Mucosa of descending colon (tissue), 3 donors: ENCODE results near the gene DIP2A. TPM values are rescaled to one million over a fixed set of nuclear protein-coding genes. Genes with fewer than 3 reads are reported as not detected.

ENCODE experiments used
- ATAC-seq: fragments of 200-7000 bp; cut with Tn5 transposase; one replicate; pipeline ENCODE4 v1.9.1; 2020; ENCODE audit warnings: mild to moderate bottlenecking, moderate library complexity
- DNase-seq, 3 donors: peaks; one replicate each; pipeline ENCODE4 v3.0.0-alpha.2; 2020
- H3K36me3 ChIP-seq: fragments of 200-600 bp; one replicate; pipeline ENCODE4 v1.8.0; 2021; ENCODE audit warnings: low read depth, mild to moderate bottlenecking
- H3K4me1 ChIP-seq: fragments of 200-600 bp; one replicate; pipeline ENCODE4 v1.8.0; 2021; ENCODE audit warnings: low read depth, mild to moderate bottlenecking
- H3K4me3 ChIP-seq: fragments of 200-600 bp; one replicate; pipeline ENCODE4 v1.8.0; 2021; ENCODE audit warnings: mild to moderate bottlenecking
- H3K9me3 ChIP-seq: fragments of 200-600 bp; one replicate; pipeline ENCODE4 v1.8.0; 2021; ENCODE audit warnings: mild to moderate bottlenecking
- intact Hi-C, 2 donors: fragments of 100-400 bp; cut with DNase I in 1 of 2; cut with micrococcal nuclease in 1 of 2; formaldehyde crosslinking; loops; one replicate each; pipeline versions ENCODE4 v1.11.0 to v1.11.1; 2022; cut with DNase I, micrococcal nuclease
- total RNA-seq, 3 donors: library from RNA; stranded (reverse); fragmentation: NEBNext Ultra II Directional in 2 of 3; extraction: Animal tissue kit (Norgen Biotek cat#: 25700) in 2 of 3; gene quantifications; one replicate each; pipeline versions ENCODE4 v1.2.1 to v1.2.4, GENCODE V29; 2021 to 2023
- TF ChIP-seq, protein P1 (sequence below): fragments of 200-600 bp; IDR thresholded peaks from one replicate; pipeline ENCODE4 v1.8.0; 2022; ENCODE audit warnings: antibody characterized with exemption, mild to moderate bottlenecking
- donor health status: DM: no; HTN: no; CAD: no; lungs with moderate emphysema.
- donor health status: DM: no; HTN: no; CAD: no.
- donor health status: DM: no; HTN: yes; CAD: no.

The DIP2A gene
- total RNA-seq, 3 donors from 2014 or later, result 43.8 to 56.7 (median 49.3) TPM

GRCh38 chr21:46478910-46479309, 20.2 kb downstream of the DIP2A start:
- no peak for DNase-seq
- Histone ChIP-seq H3K4me3 (no peak overlapping the region), H3K9me3 (no peaks in the 10 kb centered on the region), H3K36me3 (no peaks in the 10 kb centered on the region), H3K4me1 (no peaks in the 10 kb centered on the region)
- intact Hi-C loops, result no loop called here
- no peak for ATAC-seq
- TF ChIP-seq, protein P1, sequence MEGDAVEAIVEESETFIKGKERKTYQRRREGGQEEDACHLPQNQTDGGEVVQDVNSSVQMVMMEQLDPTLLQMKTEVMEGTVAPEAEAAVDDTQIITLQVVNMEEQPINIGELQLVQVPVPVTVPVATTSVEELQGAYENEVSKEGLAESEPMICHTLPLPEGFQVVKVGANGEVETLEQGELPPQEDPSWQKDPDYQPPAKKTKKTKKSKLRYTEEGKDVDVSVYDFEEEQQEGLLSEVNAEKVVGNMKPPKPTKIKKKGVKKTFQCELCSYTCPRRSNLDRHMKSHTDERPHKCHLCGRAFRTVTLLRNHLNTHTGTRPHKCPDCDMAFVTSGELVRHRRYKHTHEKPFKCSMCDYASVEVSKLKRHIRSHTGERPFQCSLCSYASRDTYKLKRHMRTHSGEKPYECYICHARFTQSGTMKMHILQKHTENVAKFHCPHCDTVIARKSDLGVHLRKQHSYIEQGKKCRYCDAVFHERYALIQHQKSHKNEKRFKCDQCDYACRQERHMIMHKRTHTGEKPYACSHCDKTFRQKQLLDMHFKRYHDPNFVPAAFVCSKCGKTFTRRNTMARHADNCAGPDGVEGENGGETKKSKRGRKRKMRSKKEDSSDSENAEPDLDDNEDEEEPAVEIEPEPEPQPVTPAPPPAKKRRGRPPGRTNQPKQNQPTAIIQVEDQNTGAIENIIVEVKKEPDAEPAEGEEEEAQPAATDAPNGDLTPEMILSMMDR, result no peak

GRCh38 chr21:46480466-46480865, 21.8 kb downstream of the DIP2A start:
- intact Hi-C loops, result no loop called here
- DNase-seq, result no peak
- no peaks in the 10 kb centered on the region for H3K36me3 ChIP-seq
- H3K4me3 ChIP-seq, result no peak overlapping the region
- no peaks in the 10 kb centered on the region for H3K9me3 ChIP-seq
- no peaks in the 10 kb centered on the region for H3K4me1 ChIP-seq
- TF ChIP-seq, protein P1, result no peak
- ATAC-seq, result no peak

GRCh38 chr21:46482225-46482845, 23.6 kb downstream of the DIP2A start:
- TF ChIP-seq, protein P1, result no peak
- no peak for ATAC-seq

GRCh38 chr21:46482846-46483231, 24.1 kb downstream of the DIP2A start:
- no peak for ATAC-seq
- Histone ChIP-seq H3K36me3 (no peaks in the 10 kb centered on the region), H3K4me3 (no peak overlapping the region), H3K4me1 (no peaks in the 10 kb centered on the region), H3K9me3 (no peaks in the 10 kb centered on the region)
- intact Hi-C loops, result no loop called here
- DNase-seq, result no peak
- TF ChIP-seq, protein P1, result no peak

More at GRCh38 chr21:46482225-46482845, 23.6 kb downstream of the DIP2A start:
- intact Hi-C loops, result no loop called here
- Histone ChIP-seq H3K4me3 (no peak overlapping the region), H3K4me1 (no peaks in the 10 kb centered on the region), H3K9me3 (no peaks in the 10 kb centered on the region), H3K36me3 (no peaks in the 10 kb centered on the region)
- no peak for DNase-seq

- Histone ChIP-seq H3K4me1 (no peaks in the 10 kb centered on the region), H3K9me3 (no peaks in the 10 kb centered on the region), H3K36me3 (no peaks in the 10 kb centered on the region), H3K4me3 (no peak overlapping the region)
- DNase-seq (no peak), ATAC-seq (peak; percentile 64)
- TF ChIP-seq, protein P1, result no peak
- intact Hi-C loops, result no loop called here
Measured at GRCh38 chr21:46483300-46484295, 24.9 kb downstream of the DIP2A start.
